SHP77 treated with DMSO at 0.1 percent for 48 hours (cell line): Measurements from ENCODE around the gene CAPZA2.
"Not testable (repeated sequence)": the region's sequence is repeated elsewhere in the genome, so short reads cannot be mapped to it uniquely, and the experiment has no call there.

Experiments used
- DNase-seq: peaks from one replicate; lab custom pipeline; 2025; lab: John Stamatoyannopoulos, UW

The CAPZA2 gene

GRCh38 chr7:116920359-116920758 is 58.0 kb downstream of the CAPZA2 start:
- DNase-seq = no peak

DNA sequence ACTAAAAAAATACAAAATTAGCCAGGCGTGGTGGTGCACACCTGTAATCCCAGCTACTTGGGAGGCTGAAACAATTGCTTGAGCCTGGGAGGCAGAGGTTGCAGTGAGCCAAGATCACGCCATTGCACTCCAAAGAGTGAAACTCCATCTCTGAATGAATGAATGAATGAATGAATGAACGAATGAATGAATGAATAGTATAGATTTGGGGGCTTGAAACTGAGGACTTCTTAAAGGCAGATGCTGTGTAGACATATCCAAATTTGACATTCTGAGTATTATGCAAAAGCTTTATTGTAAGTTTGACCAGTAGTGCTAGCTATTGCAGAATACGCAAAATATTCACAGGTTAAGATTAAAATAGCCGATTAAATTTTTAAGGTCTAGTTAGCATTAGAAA is 60.2 kb downstream of the CAPZA2 start:
- DNase-seq = no peak

DNA sequence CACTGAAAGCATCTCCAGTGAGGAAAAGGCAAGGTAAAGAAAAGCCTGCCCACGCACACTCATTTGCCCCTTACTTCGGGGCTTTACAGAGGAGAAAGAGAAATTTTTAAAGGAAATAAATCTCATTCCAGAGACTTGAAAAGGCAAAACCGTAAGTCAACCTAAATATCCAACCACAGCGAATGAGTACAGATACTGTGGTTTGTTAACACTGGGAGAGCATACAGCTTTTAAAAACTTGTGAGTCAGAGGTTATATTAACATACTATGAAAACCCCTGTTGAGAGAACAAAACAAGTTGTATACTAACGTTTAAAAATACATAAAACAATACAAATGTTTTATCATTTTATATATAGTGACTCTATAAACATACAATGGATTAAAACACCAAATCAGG is 62.4 kb downstream of the CAPZA2 start:
- no peak for DNase-seq

DNA sequence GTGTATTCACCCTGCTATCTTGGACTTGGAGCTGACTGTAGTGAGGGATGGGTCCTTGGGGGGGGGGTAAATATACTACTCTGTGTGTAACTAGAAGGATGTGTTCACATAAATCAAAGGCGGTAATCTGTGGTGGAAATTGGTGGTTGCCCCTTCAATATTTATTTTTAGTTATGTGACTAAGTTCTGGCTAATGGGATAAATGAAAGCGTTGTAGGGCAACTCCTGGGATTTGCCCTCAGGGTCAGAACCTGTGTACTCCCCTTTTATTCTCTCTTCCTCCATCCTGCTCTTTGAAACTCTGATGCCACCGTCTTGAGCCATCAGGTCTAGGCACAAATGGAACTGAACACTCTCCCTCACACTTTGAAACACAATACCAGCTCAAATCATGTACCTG is 66.6 kb downstream of the CAPZA2 start:
- no peak for DNase-seq

DNA sequence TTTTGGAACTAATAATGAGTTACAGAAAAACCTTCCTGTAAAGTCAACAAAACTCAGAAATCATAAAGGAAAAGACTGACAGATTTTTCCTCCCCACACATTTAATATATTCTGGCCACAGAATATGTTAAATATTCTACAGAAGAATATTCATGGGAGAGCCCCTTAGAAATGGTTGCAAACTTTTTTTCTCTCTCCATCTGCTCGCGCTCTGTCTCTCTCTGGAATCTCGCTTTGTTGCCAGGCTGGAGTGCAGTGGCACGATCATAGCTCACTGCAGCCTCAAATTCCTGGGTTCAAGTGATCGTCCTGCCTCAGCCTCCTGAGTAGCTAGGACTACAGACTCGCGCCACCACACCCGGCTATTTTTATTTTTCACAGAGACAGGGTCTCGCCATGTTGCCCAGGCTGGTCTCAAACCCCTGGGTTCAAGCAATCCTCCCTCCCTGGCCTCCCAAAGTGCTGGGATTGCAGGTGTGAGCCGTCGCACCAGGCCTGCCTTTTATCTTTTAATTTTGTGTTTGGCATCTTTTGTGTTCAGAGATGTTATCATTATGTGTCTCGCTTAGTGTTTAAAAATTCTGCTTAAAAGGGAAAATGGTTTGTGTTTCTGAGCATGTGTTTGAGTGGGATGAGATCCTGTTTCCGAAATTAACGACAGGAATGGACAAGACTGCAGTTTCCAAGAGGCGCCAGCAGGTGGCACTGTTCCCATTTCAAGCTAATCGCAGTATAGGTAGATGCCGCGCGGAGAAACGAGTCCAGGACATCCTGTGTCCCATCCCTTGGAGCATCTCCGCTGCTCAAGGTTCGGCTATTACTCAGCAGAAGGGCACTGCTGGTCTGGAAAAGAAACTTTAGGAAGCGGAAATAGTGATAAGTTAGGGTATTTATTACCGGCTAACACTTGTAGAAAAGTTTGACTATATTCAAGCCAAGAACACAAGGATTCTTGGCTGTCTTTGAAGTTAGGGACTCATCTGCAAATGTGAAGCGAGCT is 67.8 kb downstream of the CAPZA2 start:
- DNase-seq = peak; percentile 14

- DNase-seq = no peak
Observed at GRCh38 chr7:116932566-116932965, 70.2 kb downstream of the CAPZA2 start.

DNA sequence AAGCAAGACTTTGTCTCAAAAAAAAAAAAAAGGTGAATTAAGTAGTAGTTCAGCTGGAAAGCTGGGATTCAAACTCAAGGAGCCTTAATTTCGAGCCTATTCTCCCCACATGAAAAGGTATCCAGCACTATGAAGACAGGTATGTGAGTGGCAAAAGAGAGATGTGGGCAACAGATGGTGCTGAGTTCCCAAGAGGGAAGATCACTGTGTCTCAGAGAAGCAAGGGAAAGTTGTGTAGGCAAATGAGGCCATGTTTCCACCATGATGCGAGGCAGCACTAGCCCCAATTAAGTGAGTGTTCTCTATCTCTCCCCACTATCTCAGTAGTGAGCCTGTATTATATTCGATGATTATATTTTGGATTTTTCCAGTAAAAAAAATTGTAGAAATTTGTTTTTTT is 71.1 kb downstream of the CAPZA2 start:
- no peak for DNase-seq

- DNase-seq = no peak
Observed at GRCh38 chr7:116934580-116934979, 72.2 kb downstream of the CAPZA2 start.

GRCh38 chr7:116936844-116937243 is 74.5 kb downstream of the CAPZA2 start:
- DNase-seq = not testable (repeated sequence)

DNA sequence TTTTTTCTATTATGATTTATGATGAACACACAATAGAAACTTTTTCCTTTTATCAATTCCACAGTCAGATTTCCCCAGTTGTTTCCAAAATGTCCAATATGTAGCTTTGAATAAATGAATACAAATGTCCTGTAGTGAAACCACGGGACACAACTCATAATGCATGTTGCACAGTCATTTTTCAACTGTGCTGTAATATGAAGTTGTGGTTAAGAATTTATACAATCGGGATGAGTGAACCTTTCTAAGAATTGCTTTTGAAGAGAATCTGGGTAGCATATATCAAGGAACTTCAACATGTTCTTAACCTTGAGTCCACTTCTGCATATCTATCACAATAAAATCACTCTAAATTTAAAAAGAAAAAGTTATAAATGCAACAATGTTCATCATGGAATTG is 76.3 kb downstream of the CAPZA2 start:
- no peak for DNase-seq

DNA sequence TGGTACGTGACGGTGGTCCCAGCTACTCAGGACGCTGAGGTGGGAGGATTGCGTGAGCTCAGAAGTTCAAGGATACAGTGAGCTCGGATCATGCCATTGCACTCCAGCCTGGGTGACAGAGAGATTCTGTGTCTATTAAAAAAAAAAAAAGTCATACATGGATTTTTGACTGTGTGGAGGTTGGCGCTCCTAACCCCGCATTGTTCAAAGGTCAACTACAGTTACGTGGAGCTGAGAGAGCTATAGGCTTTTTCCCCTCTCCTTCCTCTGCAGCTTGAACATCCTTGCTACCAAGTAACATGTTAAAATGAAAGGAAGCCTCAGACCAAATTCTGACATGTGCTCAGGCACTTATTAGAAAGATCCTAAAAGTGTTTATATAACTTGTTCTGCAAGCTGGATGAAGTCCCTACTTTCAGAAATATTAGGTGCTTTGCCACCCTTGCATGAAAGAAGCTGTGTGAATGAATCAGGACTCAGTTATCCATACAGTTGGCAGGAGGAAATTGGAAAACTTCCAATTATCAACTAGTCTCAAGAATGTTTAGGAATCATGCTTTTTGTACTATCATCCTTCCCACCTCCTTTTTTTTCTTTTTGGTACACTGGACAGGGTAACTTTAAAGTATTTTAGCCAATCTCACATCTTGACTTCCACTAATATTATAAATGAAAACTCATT is 78.4 kb downstream of the CAPZA2 start:
- no peak for DNase-seq

GRCh38 chr7:116942504-116942903 is 80.1 kb downstream of the CAPZA2 start:
- no peak for DNase-seq

DNA sequence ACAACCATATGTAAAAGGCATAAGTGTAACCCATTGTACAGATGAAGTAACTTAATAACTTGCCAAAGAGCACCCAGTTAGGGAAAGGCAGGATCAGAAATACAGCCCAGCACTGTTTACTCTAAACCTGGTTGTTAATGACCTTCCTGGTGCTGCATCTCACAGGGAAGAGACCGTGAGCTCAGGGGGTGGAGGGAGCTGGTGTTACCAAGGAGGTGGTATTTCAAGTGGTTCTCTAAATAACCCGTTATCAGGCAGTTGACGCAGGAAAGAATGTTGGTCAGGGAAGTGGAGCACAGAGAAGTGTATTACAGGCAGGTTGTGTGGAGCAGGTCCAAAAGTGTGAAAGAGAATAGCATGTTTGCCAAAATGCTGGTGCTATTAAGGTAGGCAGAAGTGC is 86.5 kb downstream of the CAPZA2 start:
- no peak for DNase-seq

GRCh38 chr7:116949941-116950801 is 87.8 kb downstream of the CAPZA2 start:
- DNase-seq = no peak

GRCh38 chr7:116950889-116951351 is 88.5 kb downstream of the CAPZA2 start:
- no peak for DNase-seq

DNA sequence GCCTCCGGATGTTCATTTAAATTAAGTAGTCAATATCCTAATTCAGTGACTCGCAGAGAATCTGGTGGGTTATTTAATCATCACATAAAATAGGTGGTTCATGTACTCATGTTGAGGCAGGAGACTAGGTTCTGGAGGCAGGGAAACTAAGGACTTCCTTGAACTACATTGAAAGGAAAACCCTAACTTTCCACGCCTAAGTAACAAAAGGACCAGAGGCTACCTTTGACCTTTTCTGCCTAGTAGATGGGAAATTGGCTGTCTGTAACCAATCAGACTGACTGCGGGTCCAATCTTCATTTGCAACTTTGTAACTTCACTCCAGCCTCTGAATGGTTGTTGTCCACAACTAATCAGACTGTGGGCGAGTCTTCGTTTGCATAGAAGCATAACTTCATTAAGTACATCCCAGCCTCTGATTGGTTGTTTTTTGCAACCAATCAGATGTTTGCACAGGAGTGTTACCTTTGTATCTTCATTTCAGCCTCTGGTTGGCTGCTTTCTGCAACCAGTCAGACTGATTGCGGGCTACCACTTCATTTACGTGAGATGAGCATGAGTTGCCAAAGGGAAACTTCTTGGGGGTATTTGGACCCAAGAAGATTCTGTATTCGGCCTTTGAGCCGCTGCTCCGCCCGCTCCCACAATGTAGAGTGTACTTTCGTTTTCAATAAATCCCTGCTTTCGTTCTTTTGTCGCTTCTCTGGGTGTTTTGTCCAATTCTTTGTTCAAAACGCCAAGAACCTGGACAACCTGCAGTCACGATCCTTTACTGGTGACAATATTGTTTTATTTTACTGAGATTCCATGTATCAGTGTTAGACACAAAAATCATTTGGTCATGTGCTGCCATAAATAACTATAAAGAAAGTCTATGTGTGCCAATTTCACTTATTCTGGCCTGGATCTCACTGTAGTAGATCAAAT is 89.2 kb downstream of the CAPZA2 start:
- no peak for DNase-seq

- peak; percentile 56 for DNase-seq
Observed at GRCh38 chr7:116952635-116953371, 90.4 kb downstream of the CAPZA2 start.

- peak; percentile 56 for DNase-seq
Observed at GRCh38 chr7:116953372-116953905, 91.1 kb downstream of the CAPZA2 start, which contains the start of gene ST7. Gene ST7 (plus strand): TSS chr7:116953501. CDS start chr7:116953541, 40 bp downstream.

GRCh38 chr7:116953906-116954838 is 91.8 kb downstream of the CAPZA2 start:
- DNase-seq = peak; percentile 22
